ENCODE measurements around the gene TSPAN5. TPM values are rescaled to one million over a fixed set of nuclear protein-coding genes. Genes with fewer than 3 reads are reported as not detected.

TSPAN5 gene
- total RNA-seq, 2 donors from 2014 or later, result 3.5 to 5.3 TPM

DNA sequence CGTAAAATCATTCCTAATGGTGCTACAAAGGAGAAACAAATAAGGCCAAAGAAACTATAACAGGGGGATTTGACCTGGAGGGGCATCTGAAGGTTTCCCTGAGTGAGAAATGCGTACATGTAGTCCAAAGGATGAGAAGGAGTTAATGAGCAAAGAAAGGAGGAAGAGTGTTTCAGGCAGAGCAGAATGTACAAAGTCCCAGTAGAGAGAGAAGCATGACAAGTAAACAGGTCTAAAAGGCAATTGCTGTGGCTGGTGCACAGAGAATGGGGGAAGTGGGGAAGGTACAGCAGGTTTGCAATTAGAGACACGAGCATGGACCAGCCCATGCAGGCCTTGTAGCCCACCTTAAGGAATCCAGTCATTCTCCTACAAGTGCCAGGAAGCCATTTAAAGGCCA lies 145.5 kb downstream of the TSPAN5 start:
- intact Hi-C loops (cut with DNase I), result no loop called here
- DNase-seq (ENCODE audit: low spot score), result no peak

DNA sequence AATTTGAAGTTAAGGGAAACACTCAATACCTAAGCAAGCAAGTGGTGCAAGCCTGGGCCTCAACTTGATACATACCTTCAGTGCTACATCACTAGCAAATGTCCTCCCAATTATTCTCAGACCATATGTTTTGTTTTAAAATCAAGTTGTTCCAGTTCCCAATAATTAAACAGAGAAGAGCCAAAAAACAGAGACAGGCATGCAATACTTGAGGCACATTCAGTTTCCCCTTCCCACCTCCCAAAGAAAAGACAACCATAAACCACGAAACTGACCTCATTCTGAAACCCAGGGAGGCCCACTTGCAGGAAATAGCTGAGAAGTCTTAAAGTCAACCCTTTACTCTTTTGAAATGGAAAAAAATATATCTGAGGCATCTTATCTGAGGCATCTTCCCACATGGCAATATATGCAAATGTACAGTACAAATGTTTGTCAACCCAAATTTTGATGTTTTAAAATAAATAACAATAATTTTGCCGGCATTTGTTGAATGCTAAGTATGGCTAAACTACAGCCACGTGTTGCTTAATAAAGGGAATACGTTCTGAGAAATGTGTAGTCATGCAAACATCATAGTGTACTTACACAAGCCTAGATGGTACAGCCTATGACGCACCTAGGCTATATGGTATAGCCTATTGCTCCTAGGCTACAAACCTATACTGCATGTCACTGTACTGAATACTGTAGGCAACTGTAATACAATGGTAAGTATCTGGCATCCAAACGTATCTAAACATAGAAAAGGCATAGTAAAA lies 147.5 kb downstream of the TSPAN5 start:
- DNase-seq (ENCODE audit: low spot score), result no peak
- intact Hi-C loops (cut with DNase I), result no loop called here

DNA sequence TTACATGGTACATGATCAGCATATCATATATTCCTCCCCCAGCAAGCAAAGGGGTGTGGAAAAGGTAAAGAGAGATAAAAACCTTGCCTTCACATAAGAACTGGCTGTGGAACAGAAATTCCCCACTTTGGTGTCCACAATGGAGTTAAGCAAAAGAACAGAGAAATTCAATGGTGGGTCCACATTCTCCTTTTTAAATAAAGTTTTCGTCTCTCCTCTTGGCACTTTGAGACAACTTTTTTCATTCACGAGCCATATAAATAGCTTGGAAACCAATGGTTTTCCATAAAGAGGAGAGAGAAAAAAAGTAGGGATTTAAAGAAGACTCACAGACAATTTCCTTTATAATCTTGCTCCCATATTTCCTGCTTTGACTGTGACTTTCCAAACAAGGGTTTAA lies 148.1 kb downstream of the TSPAN5 start:
- no peak for DNase-seq (ENCODE audit: low spot score)
- intact Hi-C loops (cut with DNase I), result no loop called here

DNA sequence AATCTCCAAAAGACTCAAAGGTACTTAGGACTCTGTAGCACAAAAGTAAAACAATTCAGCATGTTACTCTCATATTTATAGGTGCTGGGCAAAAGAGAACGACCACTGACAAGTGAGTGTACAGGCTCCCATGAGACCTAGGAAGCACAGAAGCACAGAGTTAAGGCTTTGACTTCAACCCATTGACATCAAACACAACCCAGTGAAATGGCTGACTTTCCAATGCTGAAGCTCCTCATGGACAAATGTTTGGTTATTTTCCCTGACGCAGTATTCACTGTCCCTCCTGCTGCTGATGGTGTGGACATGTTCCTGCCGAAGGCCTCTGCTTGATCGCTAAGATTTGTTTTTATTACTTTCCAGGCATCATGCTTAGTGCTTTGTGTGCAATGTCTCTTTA lies 148.7 kb downstream of the TSPAN5 start:
- intact Hi-C loops (cut with DNase I), result no loop called here
- DNase-seq (ENCODE audit: low spot score), result no peak

DNA sequence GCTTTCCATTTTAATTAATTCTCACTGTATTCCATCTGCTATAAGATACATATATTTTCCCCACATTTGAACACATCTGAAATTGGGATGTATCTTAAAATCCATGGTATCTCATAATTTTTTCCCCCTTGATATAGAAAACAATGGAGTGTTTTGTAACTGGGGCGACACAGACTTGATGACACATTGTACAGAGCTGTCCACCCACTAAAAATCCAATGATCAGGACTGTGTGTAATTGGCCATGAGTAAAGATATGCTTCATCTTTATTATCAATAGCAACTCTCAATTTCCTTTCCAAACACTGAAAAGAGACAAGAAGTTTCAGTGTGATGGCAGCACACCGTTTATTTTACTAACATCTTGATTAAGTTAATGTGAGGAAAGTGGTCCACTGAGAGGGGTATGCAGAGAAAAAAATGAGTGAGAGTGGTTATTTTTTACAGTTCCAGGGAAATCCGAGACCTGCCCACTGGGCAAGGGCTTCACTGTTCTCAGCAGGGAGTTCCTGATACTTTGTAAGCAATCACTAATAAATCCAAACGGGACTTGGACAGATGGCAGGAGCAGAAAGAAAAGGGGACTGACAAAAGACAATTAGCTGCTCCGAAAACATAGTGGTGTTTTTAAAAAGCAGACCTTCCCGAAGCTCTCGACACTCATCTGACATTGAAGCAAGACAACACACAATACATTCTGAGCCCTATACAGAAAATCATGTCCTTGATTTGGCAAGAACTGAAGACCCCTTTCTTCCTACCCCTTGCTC lies 149.4 kb downstream of the TSPAN5 start:
- intact Hi-C loops (cut with DNase I), result no loop called here

DNA sequence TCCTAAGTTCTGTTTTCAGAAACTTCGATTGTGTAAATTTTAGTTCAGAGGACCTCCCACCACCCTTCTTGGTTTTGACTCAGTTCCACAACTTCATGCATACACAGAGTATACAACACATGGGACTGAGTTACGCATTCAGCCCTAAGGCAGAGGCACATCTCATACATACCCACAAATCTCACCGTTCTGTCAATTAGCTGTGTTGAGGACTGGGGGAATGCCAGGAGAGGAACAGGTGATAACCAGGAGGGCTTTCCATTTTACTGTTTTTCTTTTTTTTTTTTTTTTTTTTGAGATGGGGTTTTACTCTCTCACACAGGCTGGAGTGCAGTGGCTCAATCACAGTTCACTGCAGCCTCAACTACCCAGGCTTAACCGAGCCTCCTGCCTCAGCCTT lies 150.2 kb downstream of the TSPAN5 start:
- intact Hi-C loops (cut with DNase I), result no loop called here
- DNase-seq (ENCODE audit: low spot score), result no peak

More for the DNA sequence above, 149.4 kb downstream of the TSPAN5 start:
- DNase-seq (ENCODE audit: low spot score), result no peak

DNA sequence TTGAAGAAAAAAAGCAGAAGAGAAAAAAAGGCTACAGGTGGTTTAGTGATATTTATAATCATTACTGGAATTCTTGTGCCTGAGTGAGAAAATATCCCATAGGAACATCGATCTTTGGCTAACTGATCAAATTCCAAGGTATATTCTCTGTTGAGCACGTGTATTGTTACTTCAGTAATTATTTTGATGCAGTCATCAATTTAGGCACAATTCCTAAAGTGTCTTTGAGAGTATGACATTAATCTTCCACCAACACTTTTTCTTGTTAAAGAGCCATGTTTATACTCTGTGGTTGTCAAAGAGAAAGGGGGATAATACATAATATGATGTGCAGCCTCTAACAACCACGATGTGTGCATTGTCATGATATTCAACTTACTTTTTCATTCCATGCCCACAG lies 151.1 kb downstream of the TSPAN5 start:
- DNase-seq (ENCODE audit: low spot score), result no peak
- intact Hi-C loops (cut with DNase I), result no loop called here

DNA sequence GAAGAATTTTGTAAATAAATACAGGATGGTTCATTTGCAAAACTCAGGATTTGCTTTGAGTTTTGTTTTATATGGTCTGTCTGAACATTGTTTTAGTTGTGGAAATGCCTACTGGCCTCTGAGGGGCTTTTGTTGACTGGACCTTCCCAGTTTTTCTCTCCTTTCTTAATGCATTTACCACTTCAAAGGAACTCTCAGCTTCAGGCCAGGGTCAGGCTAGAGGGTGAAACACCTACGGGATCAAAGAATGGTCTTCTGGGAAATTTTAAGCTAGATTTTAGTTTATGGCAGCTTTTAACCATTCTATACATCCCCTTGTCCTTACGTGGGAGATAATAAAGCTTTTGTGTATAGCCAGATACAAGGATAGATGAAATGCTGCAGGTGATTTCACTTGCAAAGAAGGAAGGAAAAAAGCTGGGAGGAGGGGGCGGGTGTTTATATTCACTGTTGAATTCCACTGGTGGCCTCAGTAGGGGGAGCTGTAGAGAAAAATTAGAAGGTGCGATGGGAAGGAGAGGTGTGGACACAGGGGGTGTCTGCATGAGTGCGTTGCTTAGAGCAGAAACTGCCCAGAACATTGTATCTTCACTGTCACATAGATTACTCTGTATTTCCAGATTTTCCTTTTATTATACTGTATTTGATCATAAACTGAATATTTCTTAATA lies 151.8 kb downstream of the TSPAN5 start:
- intact Hi-C loops (cut with DNase I), result no loop called here
- DNase-seq (ENCODE audit: low spot score), result no peak

DNA sequence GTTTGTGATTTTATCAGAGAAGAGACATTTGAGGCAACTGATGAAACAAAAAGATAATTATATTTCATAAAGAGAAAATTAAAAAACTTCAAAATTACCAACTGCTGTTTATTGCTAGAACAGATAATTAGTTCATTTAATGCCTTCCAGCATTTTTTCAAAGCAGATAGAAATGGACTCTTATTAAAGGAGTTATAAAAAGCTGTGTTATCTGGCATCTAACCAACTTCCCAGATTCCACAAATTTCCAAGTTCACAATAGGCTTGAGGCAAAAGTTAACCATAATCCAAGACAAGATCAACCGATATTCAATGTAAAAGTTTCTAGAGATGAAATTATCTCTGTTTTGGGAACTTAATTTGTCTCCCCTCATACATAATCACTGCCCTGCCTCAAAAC lies 152.4 kb downstream of the TSPAN5 start:
- intact Hi-C loops (cut with DNase I), result no loop called here
- no peak for DNase-seq (ENCODE audit: low spot score)

DNA sequence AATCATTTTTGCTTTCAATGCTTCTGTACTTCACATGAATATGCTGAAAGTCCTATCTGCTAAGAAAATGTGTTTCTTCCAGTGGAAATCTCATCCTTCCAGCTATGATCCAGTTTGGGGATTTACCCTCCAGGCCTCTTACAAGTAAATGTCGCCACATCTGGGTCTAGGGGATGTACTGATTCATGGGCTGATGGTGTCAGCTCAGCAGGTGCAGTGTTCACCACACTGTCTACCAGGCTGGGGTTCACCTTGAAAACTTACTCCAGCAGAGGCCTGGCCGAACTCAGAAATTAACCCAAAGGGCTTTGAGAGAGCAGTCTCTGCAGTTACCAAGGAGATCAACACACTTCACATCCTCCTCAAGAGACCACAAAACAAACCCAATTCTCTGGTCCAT lies 154.3 kb downstream of the TSPAN5 start:
- intact Hi-C loops (cut with DNase I), result no loop called here
- no peak for DNase-seq (ENCODE audit: low spot score)

DNA sequence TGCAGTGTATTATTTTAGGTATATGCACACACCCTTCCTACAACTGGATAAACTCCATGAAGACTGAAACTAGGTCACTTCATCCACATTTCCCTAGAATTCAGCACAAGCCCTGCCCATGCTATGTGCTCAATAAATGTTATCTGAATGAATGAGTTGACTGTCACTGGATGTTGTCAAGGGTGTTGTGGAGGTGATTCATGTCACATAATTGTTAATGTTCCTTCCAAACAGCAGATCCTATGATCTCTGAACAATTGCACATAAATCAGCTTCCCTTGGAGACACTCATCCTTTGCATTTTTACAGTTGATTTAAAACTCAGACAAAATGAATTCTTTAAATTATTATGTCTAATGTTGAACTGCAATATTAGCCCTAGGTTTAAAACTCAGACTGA lies 154.7 kb downstream of the TSPAN5 start:
- intact Hi-C loops (cut with DNase I), result no loop called here
- no peak for DNase-seq (ENCODE audit: low spot score)

DNA sequence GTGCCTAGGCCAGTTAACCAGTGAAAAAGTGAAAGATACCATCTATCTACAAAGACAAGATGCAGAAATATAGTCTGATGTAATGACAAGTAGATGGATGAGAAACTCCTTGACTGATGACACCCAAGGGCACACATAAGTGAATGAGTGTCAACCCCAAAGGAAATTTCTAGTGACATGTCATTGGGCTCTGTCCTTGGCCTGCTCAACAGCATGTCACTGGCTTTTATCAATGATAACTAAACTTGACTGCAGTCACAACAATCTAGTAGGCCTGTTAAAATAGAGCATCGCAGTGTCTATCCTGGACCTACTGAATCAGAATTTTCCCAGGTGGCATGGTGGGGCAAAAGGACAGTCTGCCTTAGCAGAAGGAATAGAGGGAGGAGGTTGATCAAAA lies 155.8 kb downstream of the TSPAN5 start:
- DNase-seq (ENCODE audit: low spot score), result no peak
- intact Hi-C loops (cut with DNase I), result no loop called here

DNA sequence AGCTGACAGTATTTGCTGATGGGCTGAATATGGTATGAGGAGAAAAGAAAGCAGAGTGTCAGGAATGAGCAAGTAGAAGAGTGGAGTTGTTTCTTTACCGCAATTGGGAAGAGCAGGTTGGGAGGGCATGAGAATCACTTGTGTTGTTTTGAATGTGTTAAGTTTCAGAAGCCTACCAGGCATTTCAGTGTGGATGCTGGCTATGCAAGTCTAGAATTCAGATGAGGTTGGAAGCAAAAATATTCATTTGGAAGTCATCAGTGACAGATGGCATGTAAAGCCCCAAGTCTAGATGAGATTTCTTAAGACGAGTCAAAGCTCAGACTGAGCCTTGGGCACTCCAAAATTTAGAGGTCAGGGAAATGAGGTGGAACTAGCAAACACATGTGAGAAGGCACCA lies 156.4 kb downstream of the TSPAN5 start:
- DNase-seq (ENCODE audit: low spot score), result no peak
- intact Hi-C loops (cut with DNase I), result no loop called here

DNA sequence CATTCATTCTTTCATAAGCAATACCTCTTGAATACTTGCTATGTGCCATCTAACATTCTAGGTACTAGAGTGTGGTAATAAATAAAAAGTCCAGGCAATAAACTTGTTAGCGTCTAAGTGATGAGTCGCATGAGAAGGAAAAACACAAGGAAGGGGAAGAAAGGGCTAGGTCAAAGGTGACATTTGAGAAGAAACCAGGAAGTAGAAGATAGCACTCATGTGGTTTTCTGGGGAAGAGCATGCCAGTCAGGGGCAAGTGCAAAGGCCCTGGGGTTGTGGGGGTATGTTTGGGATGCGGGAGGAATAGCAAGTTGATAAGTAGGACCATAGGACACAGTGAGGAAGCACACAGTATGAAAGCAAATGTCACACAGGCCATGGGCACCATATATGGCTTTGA lies 157.0 kb downstream of the TSPAN5 start:
- no peak for DNase-seq (ENCODE audit: low spot score)
- intact Hi-C loops (cut with DNase I), result no loop called here

DNA sequence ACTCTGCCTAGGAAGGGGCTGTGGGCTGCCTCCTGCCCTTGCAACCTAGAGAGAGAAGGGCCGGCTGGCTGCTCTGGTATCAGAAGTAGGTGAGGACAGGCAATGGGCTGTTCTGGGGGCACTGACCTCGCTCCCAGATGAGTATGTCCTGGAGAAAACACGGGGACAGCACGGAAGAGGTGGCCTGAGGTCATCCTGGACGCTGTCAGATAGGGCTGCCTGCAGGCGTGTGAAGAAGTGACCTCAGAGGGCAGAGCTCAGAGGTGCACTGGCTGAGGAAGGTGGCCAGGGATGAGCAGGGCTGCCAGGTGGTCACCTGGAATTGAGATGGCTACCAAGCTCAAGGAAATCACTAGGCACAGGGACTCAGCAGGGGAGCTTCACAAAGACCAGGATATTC lies 159.6 kb downstream of the TSPAN5 start:
- intact Hi-C loops (cut with DNase I), result no loop called here
- no peak for DNase-seq (ENCODE audit: low spot score)

DNA sequence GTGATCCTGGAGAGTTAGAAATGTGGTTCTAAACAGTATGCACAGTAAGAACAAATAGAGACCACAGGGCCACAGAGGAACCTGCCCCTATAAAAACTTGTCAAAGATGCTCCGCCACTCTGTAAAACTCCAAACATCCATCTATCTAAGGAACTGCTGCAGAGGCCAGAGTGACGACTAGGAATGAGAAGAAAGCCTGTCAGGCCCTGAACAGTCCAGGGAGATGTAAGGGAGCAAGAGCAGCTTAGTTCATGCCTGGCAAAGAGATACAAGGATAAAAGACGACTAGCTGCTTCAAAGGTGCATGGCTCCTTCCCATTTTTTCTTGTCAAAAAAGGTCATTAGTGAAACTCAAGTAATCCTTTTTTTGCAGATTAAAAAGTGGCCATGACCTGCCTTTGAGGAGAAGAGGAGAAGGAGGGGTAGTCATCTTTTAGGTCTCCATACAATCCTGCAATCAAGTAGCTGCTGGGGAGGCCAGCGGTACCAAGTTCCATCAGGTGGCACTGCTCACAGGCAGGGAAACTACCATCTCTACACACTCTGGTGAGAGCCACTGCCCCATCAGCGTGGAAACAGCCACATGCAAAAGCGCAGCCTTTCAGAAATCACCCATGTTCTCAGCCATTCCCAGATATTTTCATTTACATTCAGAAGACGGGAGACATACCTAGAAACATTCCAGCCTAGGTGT lies 162.1 kb downstream of the TSPAN5 start:
- no peak for DNase-seq (ENCODE audit: low spot score)
- intact Hi-C loops (cut with DNase I), result no loop called here

DNA sequence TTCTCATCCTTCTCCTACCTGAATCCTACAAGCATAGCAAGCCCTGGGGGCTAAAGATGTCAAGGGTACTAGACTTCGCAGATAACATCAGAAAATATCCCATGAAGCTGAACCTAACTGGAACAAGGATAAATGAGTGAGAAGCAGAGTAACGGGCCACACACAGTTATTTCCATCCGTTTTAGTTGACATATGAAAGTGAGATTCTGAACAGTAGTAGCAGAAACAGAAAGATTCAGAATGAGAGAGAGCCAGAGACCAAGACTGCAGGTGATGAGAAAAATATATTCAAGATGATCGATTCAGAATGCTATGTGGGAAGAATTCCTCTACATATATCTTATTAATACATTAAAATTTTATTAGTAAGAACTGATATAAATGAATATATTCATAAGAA lies 165.1 kb downstream of the TSPAN5 start:
- intact Hi-C loops (cut with DNase I), result no loop called here
- no peak for DNase-seq (ENCODE audit: low spot score)

DNA sequence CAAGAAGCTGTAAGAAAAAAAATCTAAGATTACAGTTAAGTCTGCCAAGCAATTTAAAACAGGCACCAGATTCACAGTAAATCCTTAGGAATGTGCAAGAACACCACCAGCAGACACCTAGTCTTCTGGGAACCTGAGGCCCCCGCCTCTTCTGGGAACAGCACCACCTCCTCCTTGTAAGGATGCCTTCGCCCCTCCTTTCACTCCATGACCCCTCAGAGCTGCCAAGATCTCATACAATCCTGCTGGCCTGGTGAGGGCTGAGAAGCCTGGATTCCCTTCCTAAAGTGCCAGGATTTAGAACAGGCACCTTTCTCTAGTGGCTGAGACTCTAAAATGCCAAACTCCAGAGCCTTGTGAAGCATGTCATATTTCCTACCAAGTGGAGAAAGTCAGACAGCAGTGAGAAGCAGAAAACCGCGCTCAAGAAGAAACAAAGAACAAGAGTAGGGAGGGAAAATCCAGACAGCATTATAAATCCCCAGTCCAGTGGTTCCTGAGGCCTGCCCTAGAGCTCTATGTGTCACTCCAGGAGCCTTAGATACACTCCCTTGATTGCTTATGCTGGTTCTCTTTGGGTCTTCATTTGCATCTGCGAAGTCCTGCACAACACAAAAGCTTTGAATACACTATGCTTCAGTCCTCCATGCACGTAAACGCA lies 166.4 kb downstream of the TSPAN5 start:
- DNase-seq (ENCODE audit: low spot score), result no peak
- intact Hi-C loops (cut with DNase I), result no loop called here

DNA sequence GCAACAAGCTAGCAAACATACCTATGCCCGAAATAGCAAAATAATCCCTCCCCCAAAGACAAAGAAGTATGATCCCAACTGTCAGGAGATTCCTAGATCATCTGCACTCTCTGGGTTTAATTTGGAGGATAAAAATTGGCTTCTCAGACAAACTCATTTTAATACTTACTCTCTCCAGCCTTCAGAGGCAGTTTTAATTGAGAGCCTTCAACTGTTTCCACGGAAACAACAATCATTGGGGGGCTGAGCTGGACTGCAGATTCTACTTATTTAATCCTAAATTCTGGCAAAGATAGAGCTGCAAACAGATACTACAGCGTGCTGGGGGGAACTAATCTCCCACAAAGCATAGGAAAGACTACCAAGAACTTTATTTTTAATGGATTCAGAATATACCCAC lies 168.2 kb downstream of the TSPAN5 start:
- DNase-seq (ENCODE audit: low spot score), result no peak
- intact Hi-C loops (cut with DNase I), result no loop called here

All from posterior vena cava (tissue), 2 donors.